HG03558 (cell line): ENCODE data around the gene NEURL1B.

Source experiments
- ATAC-seq: cut with Tn5 transposase; IDR thresholded peaks from one replicate; pipeline ENCODE4 v1.9.1; 2021; ENCODE audit warnings: moderate number of reproducible peaks; ENCODE audit not compliant: unreplicated experiment; ENCODE audit errors: extremely low read depth

NEURL1B gene

DNA sequence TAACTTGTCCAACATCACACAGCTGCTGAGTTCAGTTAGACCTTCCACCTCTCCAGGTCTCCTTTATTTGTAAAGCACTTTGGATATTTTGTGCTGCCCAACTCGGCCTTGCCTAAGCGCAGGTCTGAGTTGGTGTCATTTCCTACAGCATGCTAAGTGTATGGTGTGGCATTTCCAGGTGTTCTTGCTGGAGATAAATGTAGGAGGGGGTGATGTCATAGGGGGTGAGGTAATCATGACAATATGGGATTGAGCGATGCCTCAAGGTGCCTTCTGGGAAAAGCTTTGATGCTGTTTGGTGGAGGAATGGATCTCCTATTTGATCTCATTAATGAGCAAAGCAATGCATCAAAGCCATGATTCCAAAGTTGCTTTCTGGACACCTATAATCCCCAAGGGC lies 32.3 kb upstream of the NEURL1B start:
- no peak for ATAC-seq

DNA sequence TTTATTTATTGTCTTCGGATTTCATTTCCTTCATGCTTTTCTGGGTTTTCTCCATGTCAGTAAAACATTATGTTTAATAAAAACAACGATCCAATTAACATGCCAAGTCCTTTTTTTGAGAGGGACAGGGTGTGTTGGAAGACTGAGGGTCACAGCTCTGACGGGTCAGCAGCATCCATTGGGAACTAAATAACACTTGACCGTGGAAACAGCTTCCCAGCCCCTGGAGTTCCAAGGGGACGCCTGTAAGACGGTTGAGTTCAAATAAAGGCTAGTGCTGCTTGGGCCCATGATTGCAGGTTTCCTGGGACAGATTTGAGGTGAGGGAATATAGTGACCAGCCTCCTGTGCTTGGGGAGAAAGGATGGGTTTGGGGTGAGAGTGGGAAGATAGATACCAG lies 30.4 kb upstream of the NEURL1B start:
- no peak for ATAC-seq

DNA sequence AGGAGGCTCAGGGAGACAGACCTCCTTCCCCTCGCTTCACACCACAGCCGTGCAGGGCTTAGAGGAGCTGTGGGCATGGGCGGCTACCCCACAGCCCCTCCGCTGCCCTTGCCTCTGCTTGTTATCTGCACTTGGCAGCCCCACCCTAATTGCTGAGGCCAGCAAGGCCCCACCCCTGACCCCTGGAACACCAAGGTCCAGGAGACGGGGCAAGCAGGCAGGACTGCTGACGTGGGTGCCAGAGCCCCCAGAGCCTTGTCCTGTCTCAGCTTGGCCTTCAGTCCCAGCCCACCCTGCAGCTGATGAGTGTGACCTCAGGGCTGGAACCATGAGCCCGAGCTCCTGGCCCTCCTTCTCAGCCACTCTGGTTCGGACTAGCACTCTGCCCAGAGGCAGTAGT lies 29.1 kb upstream of the NEURL1B start:
- ATAC-seq: no peak

DNA sequence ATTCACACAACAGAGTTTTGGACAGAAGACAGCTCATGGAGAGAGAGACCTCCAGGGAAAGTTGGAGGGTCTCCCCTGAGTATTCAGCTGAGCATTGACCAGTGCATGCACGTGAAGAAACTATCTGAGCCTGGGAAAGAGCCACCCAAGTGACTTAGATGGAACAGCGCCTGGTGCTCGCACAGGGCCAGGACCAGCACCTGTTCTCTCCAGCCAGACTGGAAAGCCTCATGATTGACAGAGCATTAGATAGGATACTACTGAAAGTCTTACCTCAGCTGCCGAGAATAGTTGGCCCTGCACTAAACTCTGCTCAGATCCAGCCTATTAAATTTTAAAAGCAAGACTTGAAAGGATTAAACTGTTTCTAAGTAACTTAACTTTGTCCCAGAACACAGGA lies 28.3 kb upstream of the NEURL1B start:
- no peak for ATAC-seq

DNA sequence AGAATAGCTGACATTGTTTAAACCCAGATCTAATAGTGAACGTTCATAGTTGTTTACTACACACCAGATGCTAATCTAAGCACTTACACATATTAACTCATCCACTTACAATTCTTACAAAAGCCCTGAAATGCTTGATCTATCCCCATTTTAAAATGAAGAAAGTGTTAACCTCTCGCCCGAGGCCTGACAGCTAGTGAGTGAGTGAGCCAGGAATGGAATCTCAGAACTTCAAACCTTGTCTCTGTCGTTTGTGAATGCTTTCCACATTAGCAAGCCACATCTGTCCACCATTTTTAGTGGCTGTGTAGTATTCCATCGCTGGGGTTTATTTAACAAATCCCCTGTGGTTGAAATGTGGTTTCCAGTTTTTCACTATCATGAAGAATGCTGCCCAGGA lies 24.9 kb upstream of the NEURL1B start:
- no peak for ATAC-seq

DNA sequence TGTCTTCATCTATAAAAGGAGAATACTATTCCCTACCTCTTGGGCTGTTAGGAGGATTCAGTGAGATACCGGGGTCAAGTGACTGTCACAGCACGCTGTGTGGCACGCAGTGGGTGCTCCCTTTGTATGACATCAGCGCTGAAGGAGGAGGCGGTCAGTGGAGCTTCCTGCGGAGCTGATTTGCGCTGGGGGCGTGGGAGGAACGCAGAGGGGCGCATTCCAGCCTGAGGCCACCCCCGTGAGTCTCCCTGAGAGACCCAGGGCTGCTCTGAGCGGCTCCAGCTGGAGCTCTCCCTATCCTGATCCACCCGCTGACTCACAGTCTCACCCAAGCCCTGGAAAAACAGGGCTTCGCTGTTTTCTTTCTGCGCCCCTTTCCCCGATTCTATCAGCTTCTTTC lies 24.3 kb upstream of the NEURL1B start:
- no peak for ATAC-seq

DNA sequence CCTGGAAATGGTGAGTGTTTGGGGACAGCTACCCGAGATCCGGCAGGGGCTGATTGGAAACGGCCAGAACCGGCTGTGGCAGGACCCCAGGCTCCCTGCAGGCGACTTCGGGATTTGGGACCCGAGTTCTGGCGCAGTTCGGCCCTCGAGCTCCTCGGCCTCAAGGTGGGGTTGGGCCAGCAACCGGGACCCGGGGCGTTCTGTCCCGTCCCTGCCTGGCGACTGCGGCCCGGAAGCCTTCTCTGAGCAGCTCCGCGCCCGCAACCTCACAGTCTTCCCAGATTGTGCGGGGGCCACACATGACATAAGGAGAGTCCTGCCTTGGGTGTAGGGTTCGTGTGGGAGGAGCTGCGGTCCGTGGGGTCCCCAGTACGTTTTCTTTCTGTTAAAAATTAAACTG lies 23.2 kb upstream of the NEURL1B start:
- ATAC-seq: no peak

DNA sequence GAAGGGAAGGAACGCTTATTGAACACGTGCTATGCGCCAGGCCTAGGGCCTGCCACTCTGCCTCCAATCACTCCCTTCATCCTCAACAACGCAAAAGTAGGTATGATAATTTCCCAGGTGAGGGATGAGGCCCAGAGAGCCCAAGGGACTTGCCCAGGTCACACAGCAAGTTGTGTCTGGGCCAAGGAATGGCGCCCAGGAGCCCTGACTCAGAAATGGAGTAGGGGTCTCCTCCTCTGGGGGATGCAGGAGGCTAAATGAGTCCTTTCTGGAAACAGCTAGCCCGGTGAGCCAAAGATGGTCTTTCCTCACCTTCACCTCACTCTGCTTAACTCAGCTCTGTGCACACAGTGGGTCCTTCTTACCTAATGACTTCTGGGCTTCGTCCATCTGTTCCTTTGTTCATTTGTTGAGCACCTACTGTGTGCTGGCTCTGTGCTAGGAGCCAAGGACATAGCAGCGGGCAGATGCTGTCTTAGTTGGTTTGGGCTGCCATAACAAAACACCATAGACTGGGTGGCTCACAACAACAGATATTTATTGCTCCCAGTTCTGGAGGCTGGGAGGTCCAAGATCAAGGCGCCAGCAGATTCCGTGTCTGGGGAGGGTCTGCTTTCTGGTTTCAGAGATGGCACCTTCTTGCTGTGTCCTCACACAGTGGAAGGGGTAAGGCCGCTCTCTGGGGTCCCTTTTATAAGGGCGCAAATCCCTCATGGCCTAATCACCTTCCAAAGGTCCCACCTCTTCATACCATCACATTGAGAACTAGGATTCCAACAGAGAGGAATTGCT lies 22.3 kb upstream of the NEURL1B start:
- no peak for ATAC-seq

DNA sequence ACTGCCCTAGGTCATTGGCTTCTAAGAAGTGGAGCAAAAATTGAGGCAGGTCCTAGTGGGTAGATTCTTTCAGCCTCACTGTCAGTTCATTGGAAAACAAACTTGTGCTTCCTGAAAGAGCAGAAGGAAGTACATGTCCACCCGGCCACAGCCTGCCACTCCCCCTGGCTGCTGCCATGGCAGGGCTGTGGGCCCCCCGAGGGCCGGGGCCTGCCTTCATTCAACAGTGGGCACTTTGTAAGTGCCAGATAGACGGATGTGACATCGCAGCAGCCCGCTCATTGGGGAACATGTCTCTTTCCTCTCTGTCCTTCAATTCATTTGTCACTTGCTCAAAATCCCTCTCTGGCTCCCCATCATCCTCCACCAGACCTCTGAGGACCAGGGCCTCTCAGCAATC lies 20.6 kb upstream of the NEURL1B start:
- ATAC-seq: no peak

DNA sequence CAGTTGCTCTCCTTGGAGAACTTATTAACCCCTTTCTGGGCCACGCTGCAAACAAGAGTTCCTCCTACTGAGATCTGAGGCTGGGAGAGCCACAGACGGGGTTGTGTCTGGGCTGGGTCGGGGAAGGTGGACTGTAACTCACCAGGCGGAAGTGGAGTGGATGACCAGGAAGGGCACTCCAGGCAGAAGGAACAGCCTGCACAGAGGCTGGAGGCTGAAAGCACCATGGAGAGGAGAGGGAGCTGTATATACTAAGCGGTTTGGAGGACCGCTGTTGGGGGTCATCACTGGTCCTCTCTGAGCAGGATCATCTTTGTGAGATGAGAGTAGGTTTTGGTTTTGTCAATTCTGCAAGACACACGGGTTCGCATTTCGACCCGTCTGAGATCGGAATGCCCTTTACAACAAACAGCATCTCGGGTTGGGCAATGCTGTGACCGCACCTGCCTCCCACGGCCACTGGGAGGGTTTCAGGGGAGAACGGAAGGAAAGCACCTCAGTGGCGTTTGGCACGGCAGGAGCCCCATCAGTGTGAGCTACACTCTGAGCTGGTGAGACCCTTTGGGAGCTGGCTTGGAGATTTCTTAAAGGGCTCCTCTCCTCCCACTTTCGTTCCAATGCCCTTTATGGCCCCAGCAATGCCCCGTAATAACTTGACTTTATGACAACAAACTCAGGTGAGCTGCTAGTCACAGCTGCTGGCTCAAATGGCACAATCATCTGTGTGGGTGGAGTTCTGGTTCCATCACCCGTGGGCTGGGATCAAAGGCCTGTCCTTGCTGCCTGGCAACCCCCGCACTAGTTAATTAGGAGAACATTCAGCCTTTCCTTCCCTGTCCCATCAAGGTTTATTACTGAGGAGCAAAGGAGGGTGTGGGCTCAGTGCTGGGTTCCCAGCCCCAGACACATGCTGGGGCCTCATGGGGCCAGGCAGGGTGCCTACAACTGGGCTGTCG lies 18.7 kb upstream of the NEURL1B start:
- no peak for ATAC-seq

DNA sequence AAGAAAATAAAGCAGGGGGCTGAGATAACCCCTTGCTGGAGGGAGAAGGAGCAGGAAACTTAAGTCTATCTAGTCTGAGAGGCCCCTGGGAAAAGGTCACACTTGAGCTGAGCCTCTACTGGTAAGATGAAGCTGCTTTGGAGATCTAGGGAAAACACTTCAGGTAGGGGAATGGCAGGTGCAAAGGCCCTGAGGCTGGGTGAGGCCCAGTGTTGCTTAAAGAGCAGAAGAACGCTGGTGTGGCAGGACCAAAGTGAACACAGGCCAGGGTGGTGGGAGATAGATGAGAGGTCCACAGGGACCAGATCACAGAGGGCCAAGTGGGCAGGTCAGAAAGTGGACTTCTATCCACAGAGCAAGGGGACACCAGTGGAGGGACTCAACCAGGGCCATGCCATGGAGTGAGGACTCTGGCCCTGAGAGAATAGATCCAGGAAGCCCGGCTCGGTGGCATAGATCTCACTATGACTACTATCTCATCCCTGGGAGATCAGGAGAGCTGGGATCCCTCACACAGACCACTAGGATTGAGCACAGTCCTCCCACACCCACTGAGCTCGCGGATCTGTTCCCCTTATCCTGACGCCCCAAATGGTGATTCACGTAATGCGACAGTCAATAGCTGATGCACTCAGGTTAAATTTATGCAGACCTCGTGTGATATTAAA lies 17.6 kb upstream of the NEURL1B start:
- ATAC-seq: no peak

DNA sequence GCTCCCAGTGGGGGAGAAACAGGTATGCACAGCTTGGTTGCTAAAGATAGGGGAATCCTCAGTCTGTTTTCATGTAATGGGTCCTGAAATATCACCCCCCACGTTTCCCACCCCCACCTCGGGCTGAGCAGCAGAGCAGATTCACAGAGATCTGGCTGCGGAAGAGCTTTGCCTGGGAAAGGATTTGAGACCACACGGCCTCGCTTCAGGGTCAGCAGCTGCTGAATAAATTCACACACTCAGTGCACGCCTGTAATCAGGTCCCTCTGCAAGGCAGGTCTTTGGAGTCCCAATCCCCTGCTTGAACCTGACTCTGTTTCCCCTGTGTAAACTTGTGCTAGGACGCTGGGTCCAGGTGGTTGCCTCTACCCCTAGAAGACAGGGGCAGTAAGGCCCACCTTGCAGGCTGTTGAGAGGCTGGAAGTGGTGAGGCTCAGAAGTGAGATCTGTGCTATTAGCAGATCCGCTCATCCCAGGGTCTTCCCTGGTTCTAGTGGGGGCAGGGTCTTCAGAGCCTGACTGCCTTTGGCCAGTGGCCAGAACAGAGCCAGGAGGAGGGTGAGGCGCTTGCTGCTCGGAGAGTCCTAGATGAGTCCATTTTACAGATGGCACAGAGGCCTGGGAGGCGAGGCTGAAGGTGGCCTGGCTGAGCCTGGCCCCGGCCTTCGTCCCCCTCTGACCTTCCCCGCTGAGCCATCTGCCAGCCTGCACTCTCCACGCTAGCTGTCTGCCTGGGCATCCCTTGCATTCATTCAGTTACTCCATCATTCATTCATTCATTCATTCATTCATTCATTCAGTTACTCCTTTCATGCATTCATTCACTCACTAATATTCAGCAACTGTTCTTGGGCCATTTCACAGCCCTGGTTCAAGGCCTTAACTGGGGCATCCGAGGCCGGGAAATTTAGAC lies 16.7 kb upstream of the NEURL1B start:
- no peak for ATAC-seq

DNA sequence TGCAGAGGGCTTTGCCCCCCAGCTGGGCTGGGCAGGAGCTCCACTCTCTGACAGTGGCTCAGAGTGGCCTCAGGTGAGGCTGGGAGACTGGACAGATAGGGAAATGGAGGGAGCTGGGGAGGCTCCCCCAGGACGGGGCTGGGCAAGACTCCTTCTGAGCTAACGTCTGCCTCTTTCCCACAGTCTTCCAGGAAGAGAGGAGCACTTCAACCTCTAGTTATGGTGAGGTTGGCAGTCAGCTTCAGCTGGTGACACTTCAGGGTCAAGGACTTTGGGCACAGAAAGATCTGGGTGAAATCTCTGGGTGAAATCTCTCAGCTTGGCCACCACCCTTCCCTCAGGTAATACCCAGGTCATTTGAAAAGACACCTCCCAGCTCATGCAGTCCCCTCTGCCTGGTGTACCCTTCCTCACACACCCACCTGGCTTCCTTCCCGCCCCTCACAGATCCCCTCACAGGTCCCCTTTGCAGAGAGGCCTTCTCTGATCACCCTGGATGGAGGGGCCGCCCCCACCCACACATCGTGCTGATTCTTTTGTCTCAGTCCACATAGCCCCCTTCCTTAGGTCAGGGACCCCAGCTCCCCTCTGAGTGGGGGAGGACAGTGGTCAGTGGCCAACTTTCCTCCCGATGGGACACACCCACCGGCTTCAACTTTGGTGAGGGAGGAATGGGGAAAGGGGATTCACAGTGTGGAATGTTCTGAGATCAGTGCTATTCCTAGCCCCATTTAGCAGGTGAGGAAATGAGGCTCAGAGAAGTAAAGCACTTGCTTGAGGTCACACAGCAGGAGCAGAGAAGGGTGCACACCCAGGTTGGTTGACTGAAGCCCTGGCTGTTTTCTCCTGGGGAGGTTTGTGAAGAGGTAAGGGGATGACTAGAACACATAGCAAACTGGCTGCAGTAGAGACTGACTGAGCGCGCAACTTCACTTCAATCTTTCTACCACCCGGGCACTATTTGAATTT lies 15.8 kb upstream of the NEURL1B start:
- no peak for ATAC-seq

DNA sequence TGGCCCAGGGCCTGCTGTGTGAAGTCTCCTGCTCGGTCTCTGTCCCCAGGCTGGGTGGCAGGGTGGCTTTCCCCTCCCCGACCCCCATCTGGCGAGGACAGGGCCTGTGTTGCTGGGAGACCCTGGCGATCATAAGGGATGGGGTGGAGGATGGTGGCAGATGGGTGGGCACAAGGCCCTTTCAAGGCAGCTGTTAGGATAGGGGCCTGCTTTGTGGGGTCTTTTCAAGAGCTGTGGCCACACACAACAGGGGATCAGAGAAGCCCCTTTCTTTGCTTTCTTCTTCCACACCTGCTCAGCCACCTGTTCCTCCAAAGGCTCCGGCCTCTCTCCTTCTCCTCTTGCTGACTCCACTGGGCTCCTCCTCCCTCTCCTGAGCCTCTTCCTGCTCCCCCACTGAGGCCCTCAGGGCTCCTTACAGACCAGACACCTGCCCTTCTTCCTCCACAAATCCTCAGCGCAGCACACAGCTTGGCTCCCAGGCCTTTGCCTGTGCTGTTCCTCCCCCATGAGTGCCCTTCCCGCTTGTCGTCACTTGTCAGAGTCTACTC lies 15.0 kb upstream of the NEURL1B start:
- no peak for ATAC-seq

DNA sequence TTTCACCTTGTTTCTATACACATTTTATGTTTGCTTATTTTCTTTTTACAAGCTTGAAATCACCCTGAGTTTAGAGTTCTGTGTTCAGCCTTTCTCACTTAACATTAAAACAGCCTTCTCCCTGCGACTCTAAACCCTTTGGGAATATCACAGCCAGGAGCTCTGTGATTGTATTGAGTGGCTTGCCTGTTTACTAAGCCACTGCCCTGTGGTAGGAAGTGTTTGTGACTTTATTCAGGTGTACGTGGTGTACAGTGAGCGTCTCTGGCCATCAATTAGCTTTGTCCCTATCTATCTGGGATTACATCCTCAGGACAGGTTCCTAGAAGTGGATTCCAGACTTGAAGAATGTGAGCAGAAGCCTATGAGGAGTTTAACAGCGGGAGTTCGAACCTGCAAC lies 11.0 kb upstream of the NEURL1B start:
- ATAC-seq: no peak

DNA sequence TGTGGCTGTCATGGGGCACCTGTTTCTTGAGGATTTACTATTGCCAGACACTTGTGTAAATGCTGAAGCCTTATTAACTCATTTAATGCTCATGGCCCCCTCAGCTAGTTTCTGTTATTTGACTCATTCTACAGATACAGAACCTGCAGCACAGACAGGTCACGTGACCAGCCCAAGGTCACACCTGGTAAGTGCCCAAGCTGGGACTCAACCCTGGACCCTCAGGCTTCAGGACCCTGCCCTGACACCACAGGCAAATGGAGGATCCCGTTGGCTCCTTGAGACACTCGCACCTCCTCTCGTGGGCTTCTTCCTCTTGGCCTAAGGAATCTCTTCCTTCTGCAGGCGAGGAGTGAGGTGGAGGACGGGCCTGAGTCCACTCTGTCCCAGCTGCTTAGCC lies 10.6 kb upstream of the NEURL1B start:
- no peak for ATAC-seq

DNA sequence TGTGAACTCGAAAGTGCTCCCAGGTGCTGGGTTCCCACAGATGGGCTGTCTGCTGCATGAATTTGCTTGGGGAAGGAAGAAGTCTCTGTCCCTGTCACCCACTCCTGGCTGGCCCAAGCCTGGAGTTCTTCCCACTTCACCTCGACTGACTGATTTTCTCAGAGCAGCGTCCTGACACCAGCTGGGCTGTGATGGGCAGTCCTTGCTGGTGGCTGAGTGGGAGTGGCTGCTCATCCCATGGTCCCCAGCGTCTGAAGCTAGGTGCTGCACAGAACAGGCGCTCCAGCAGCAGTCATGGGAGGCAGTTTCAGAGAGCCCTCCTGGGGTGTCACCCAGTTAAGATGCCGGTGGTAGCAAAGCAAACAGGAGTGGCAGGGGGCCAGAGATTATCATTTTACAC lies 10.1 kb upstream of the NEURL1B start:
- ATAC-seq: no peak

DNA sequence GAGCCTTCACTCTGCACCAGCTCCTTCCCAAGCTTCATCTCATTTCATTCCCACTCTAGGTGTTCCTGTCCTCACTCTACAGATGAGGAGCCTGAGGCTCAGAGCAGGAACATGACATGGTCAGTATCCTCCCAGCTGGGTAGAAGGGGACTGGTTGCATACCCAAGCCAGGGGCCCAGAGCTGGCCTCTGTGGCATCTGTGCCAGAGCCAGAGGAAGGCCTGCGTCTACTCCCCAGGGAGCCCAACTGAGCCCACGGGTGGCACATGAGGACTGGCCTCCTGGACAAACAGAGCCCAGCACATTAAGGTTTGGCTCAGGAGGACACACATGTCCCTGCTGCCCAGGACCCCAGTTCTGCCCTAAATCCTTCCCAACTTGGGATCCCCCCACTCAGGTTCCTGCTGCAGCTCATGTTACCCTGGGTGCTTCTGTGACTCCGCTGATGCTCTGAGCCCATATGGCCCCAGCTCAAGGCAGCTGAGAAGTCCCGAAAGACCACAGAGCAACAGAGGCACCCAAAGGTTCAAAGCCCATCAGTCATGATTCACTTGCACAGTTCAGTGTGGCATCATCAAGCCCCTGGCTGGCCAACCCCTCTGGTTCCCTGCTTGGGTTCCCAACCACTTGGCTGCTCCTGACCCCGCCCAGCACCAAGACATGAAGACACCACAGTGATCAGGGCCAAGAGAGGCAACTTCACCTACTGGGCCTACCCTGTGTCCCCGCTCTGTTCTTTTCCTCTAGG lies 8.5 kb upstream of the NEURL1B start:
- no peak for ATAC-seq
